Astrocyte of the cerebellum (primary cell): Measurements from ENCODE around the gene RPH3AL.

Experiments used
- DNase-seq: peaks from one replicate; pipeline ENCODE4 v3.0.0-alpha.2; 2011; ENCODE audit warnings: low read depth
- H3K4me3 ChIP-seq: 2 replicates; pipeline ENCODE4 v1.5.1; 2011; ENCODE audit warnings: mild to moderate bottlenecking, low read depth, low read length, moderate library complexity
- CTCF ChIP-seq: IDR thresholded peaks from 2 replicates; pipeline ENCODE4 v1.5.1; 2012; ENCODE audit warnings: low read length, low read depth, moderate library complexity, mild to moderate bottlenecking; ENCODE audit errors: missing control alignments
- in situ Hi-C: cut with HindIII; loops from 2 replicates; pipeline ENCODE4 v1.10.0; 2017; ENCODE audit warnings: low sequenced_read_pairs

Gene RPH3AL

GRCh38 chr17:329784-330420 lies 22.7 kb downstream of the RPH3AL start:
- no peak for TF ChIP-seq CTCF
- in situ Hi-C loops: no loop called here
- no peak for DNase-seq
- H3K4me3 ChIP-seq: no peak overlapping the region

- in situ Hi-C loops: no loop called here
- no peak overlapping the region for H3K4me3 ChIP-seq
- no peak for TF ChIP-seq CTCF
- DNase-seq: no peak
Measured at GRCh38 chr17:327971-328370, 24.6 kb downstream of the RPH3AL start.

GRCh38 chr17:327296-327695 lies 25.3 kb downstream of the RPH3AL start:
- no peak for DNase-seq
- in situ Hi-C loops: no loop called here
- no peak for TF ChIP-seq CTCF
- H3K4me3 ChIP-seq: no peak overlapping the region

GRCh38 chr17:326010-326621 lies 26.5 kb downstream of the RPH3AL start:
- DNase-seq: no peak
- TF ChIP-seq CTCF: no peak
- no peak overlapping the region for H3K4me3 ChIP-seq
- in situ Hi-C loops: no loop called here

- no peak for DNase-seq
- in situ Hi-C loops: no loop called here
- no peak for TF ChIP-seq CTCF
- no peak overlapping the region for H3K4me3 ChIP-seq
Measured at GRCh38 chr17:325270-326009, 27.2 kb downstream of the RPH3AL start.

- in situ Hi-C loops: no loop called here
- no peak for TF ChIP-seq CTCF
- H3K4me3 ChIP-seq: no peak overlapping the region
- no peak for DNase-seq
Measured at GRCh38 chr17:323721-324571, 28.7 kb downstream of the RPH3AL start.
